HCT116 (cell line): Measurements from ENCODE around the gene PDSS2. TPM values are rescaled to one million over a fixed set of nuclear protein-coding genes. Genes with fewer than 3 reads are reported as not detected.

ENCODE experiments used
- ATAC-seq: fragments of 200-7000 bp; cut with Tn5 transposase; 2 replicates; pipeline ENCODE4 v1.9.1; 2020; ENCODE audit warnings: mild to moderate bottlenecking, moderate library complexity
- BruUV-seq: library from RNA; stranded (reverse); fragments of 400-500 nt; replicated peaks from 2 replicates; lab custom pipeline; 2021; lab: Mats Ljungman, UMichigan
- CTCF ChIA-PET: fragments of 300-600 bp; sonication (Branson Sonifier 250); formaldehyde crosslinking; loops from one replicate; lab custom pipeline; 2021; ENCODE audit warnings: antibody characterized with exemption; lab: Charles Lee
- POLR2A ChIA-PET: fragments of 300-600, 350-600 bp; sonication (Branson Sonifier 250); formaldehyde crosslinking; loops from one replicate; lab custom pipeline; 2021; ENCODE audit warnings: antibody characterized with exemption; lab: Charles Lee
- RAD21 ChIA-PET, 2 experiments: fragments of 300-600 bp; sonication (Branson Sonifier 250); formaldehyde crosslinking; loops; one replicate each; lab custom pipeline; 2023; ENCODE audit warnings: low total read pairs in 2 of 2; ENCODE audit not compliant: uncharacterized antibody in 2 of 2, unreplicated experiment in 2 of 2, low non-redundant PET in 1 of 2; lab: Charles Lee
- DNase-seq: peaks from one replicate; pipeline ENCODE4 v3.0.0-alpha.2; 2010; ENCODE audit warnings: low read depth, low spot score
- H2AFZ ChIP-seq: fragments of 200-600 bp; shearing (Covaris generic), sonication (generic); 2 replicates; pipeline ENCODE4 v1.6.1; 2017; ENCODE audit warnings: low read depth, mixed run types, mixed read lengths, antibody characterized with exemption, low read length; ENCODE audit not compliant: poor library complexity, severe bottlenecking
- H3K27ac ChIP-seq: 2 replicates; pipeline ENCODE4 v1.5.1; 2012; ENCODE audit warnings: low read depth, low read length
- H3K27me3 ChIP-seq: fragments of 200-600 bp; sonication (generic); 2 replicates; pipeline ENCODE4 v1.6.1; 2016; ENCODE audit warnings: mixed run types, low read length, mixed read lengths; ENCODE audit not compliant: insufficient read depth
- H3K36me3 ChIP-seq, 2 experiments: fragments of 200-500 bp in 1 of 2; fragments of 200-600 bp in 1 of 2; sonication (Bioruptor generic) in 1 of 2; sonication (generic) in 1 of 2; 2 replicates each; pipeline versions ENCODE4 v1.5.1 to v1.6.1; 2014 to 2016; ENCODE audit warnings: low read length in 2 of 2, inconsistent platforms in 1 of 2, mixed read lengths in 1 of 2, mixed run types in 1 of 2; ENCODE audit not compliant: insufficient read depth in 2 of 2, control insufficient read depth in 1 of 2
- H3K4me1 ChIP-seq, 2 experiments: fragments of 200-600 bp in 1 of 2; sonication (generic) in 1 of 2; 2 replicates each; pipeline versions ENCODE4 v1.5.1 to v1.6.1; 2012 to 2017; ENCODE audit warnings: low read length in 2 of 2, inconsistent platforms in 1 of 2, mild to moderate bottlenecking in 1 of 2, mixed read lengths in 1 of 2, mixed run types in 1 of 2, moderate library complexity in 1 of 2; ENCODE audit not compliant: insufficient read depth in 2 of 2, control insufficient read depth in 1 of 2
- H3K4me2 ChIP-seq: fragments of 200-600 bp; sonication (generic); 2 replicates; pipeline ENCODE4 v1.6.1; 2017; ENCODE audit warnings: mixed run types, low read length, mixed read lengths
- H3K4me3 ChIP-seq, 2 experiments: fragments of 200-600 bp in 1 of 2; sonication (generic) in 1 of 2; replicated peaks in 1 of 2; 2 replicates each; pipeline ENCODE4 v1.5.1; 2011 to 2016; ENCODE audit warnings: low read length in 2 of 2, control low read depth in 1 of 2, low read depth in 1 of 2, mild to moderate bottlenecking in 1 of 2, mixed read lengths in 1 of 2, mixed run types in 1 of 2
- H3K79me2 ChIP-seq: fragments of 200-600 bp; sonication (generic); 2 replicates; pipeline ENCODE4 v1.6.1; 2017; ENCODE audit warnings: mild to moderate bottlenecking, mixed run types, low read length, moderate library complexity, mixed read lengths; ENCODE audit not compliant: insufficient read depth
- H3K9ac ChIP-seq: fragments of 200-600 bp; sonication (generic); 2 replicates; pipeline ENCODE4 v1.6.1; 2016; ENCODE audit warnings: low read length, mixed read lengths
- H3K9me2 ChIP-seq: fragments of 200-600 bp; sonication (generic), shearing (Covaris generic); 2 replicates; pipeline ENCODE4 v1.6.1; 2017; ENCODE audit warnings: mixed run types, mild to moderate bottlenecking, moderate library complexity; ENCODE audit not compliant: insufficient read depth
- H3K9me3 ChIP-seq, 2 experiments: fragments of 200-500 bp in 1 of 2; fragments of 200-600 bp in 1 of 2; sonication (Bioruptor generic) in 1 of 2; sonication (generic) in 1 of 2; 2 replicates each; pipeline ENCODE4 v1.6.1; 2014 to 2017; ENCODE audit warnings: low read length in 2 of 2, mixed read lengths in 2 of 2, inconsistent platforms in 1 of 2, low read depth in 1 of 2, mild to moderate bottlenecking in 1 of 2, mixed run types in 1 of 2, moderate library complexity in 1 of 2; ENCODE audit not compliant: control insufficient read depth in 1 of 2, insufficient read depth in 1 of 2
- H4K20me1 ChIP-seq: fragments of 200-600 bp; sonication (generic), shearing (Covaris generic); 2 replicates; pipeline ENCODE4 v1.6.1; 2017; ENCODE audit warnings: mixed run types, mild to moderate bottlenecking, moderate library complexity; ENCODE audit not compliant: insufficient read depth
- CBX3 ChIP-seq: IDR thresholded peaks from 2 replicates; pipeline ENCODE4 v1.6.1; 2012; ENCODE audit warnings: low read depth
- CEBPB ChIP-seq: IDR thresholded peaks from 2 replicates; pipeline ENCODE4 v1.6.1; 2012; ENCODE audit warnings: low read depth
- EGR1 ChIP-seq: IDR thresholded peaks from 2 replicates; pipeline ENCODE4 v1.6.1; 2012; ENCODE audit warnings: low read depth
- EZH2 ChIP-seq: fragments of 200-600 bp; sonication (generic); IDR thresholded peaks from 2 replicates; pipeline ENCODE4 v1.6.1; 2017; ENCODE audit warnings: antibody characterized with exemption, mixed run types
- EZH2phosphoT487 ChIP-seq: fragments of 200-600 bp; IDR thresholded peaks from 2 replicates; pipeline ENCODE4 v1.6.1; 2018; ENCODE audit warnings: antibody characterized with exemption, borderline replicate concordance
- FOSL1 ChIP-seq: IDR thresholded peaks from 2 replicates; pipeline ENCODE4 v1.6.1; 2012; ENCODE audit warnings: low read depth
- JUND ChIP-seq: IDR thresholded peaks from 2 replicates; pipeline ENCODE4 v1.6.1; 2012
- POLR2A ChIP-seq: IDR thresholded peaks from 2 replicates; pipeline ENCODE4 v1.7.0; 2011; ENCODE audit warnings: borderline replicate concordance; ENCODE audit not compliant: insufficient read depth, insufficient read length; ENCODE audit errors: extremely low read depth
- SP1 ChIP-seq: IDR thresholded peaks from 2 replicates; pipeline ENCODE4 v1.6.1; 2012; ENCODE audit warnings: low read depth
- SRF ChIP-seq: IDR thresholded peaks from 2 replicates; pipeline ENCODE4 v1.6.1; 2012; ENCODE audit warnings: low read depth
- TCF7L2 ChIP-seq: IDR thresholded peaks from 2 replicates; pipeline ENCODE4 v1.7.0; 2011; ENCODE audit warnings: borderline replicate concordance, inconsistent platforms; ENCODE audit not compliant: insufficient read depth, insufficient read length; ENCODE audit errors: extremely low read depth
- ZFX ChIP-seq: fragments of 450-650 bp; IDR thresholded peaks from 2 replicates; pipeline ENCODE4 v1.6.1; 2017
- intact Hi-C: fragments of 100-400 bp; cut with micrococcal nuclease; formaldehyde crosslinking; loops from 2 replicates; pipeline ENCODE4 v1.10.0; 2022
- total RNA-seq: library from RNA; stranded (reverse); gene quantifications from one replicate; pipeline ENCODE4 v1.2.1, GENCODE V29; 2021; ENCODE audit not compliant: unreplicated experiment
- TF ChIP-seq, protein P1 (sequence below): IDR thresholded peaks from 2 replicates; pipeline ENCODE4 v1.6.1; 2012
- TF ChIP-seq, protein P2 (sequence below): IDR thresholded peaks from 2 replicates; pipeline ENCODE4 v1.6.1; 2012
- TF ChIP-seq, protein P3 (sequence below), 3 experiments: fragments of 200-600 bp in 1 of 3; sonication (generic) in 1 of 3; IDR thresholded peaks in 2 of 3; conservative IDR thresholded peaks in 1 of 3; 2 replicates each; pipeline ENCODE4 v1.5.1; 2012 to 2017; ENCODE audit warnings: low read depth in 2 of 3, low read length in 2 of 3, antibody characterized with exemption in 1 of 3, borderline replicate concordance in 1 of 3, control low read depth in 1 of 3, mild to moderate bottlenecking in 1 of 3, mixed read lengths in 1 of 3, mixed run types in 1 of 3, moderate library complexity in 1 of 3; ENCODE audit not compliant: insufficient read depth in 1 of 3
- TF ChIP-seq, protein P4 (sequence below): IDR thresholded peaks from 2 replicates; pipeline ENCODE4 v1.6.1; 2012; ENCODE audit warnings: low read depth
- TF ChIP-seq, protein P5 (sequence below): IDR thresholded peaks from 2 replicates; pipeline ENCODE4 v1.6.1; 2011; ENCODE audit warnings: mild to moderate bottlenecking, low read length, moderate library complexity; ENCODE audit not compliant: insufficient replicate concordance; ENCODE audit errors: extremely low read depth

PDSS2 gene
- total RNA-seq, 1 experiment from 2014 or later = 12.2 TPM

DNA sequence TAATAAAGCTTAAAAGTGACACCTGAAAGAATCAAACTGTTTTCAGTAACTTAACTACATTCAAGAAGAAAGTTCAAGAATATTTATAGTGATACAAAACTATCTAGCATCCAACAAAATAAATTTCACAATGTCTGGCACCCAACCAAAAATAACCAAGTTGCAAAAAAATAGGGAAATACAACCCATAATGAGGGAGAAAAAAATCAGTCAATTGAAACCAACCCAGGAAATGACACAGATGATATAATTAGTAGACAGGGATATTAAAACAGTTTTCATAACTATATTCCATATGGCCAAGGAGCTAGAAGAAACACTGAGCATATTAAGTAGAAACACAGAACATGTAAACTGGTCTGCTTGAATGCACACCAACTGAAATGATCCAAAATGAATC lies 223.9 kb downstream of the PDSS2 start (continued):
- TF ChIP-seq, protein P1, sequence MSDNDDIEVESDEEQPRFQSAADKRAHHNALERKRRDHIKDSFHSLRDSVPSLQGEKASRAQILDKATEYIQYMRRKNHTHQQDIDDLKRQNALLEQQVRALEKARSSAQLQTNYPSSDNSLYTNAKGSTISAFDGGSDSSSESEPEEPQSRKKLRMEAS = no peak

DNA sequence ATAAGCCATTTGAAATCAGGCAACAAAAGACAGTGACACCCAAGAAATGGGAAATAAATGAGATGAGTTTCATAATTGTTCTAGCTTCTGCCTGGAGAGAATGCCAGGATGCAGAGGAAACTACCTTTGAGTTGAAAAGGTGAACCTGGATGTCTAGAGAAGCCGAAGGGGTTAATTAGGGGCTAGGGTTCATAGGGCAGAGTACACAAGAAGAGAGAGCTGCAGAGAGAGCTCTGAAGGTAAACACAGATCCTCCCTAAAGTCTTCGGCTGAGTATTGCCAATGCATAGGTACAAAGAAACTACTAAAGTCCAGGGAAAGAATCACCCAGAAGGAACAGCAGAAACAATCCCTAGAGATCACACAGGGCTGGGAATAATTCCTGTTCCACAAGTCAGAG lies 224.4 kb downstream of the PDSS2 start:
- no peak overlapping the region for H3K4me3 ChIP-seq
- intact Hi-C loops = no loop called here
- H3K4me2 ChIP-seq = no peak overlapping the region
- RAD21 ChIA-PET = no interaction called here
- no peaks in the 10 kb centered on the region for H3K4me1 ChIP-seq
- CTCF ChIA-PET = no interaction called here
- no peak for ATAC-seq
- no peak overlapping the region for H3K27ac ChIP-seq
- no peaks in the 10 kb centered on the region; a peak in 1 of 4 replicates for H3K36me3 ChIP-seq
- POLR2A ChIA-PET = no interaction called here
- H2AFZ ChIP-seq = no peak overlapping the region
- H3K9me3 ChIP-seq = no peaks in the 10 kb centered on the region
- no TSS peak for BruUV-seq
- H3K79me2 ChIP-seq = no peaks in the 10 kb centered on the region
- H3K9me2 ChIP-seq = no peaks in the 10 kb centered on the region
- H3K9ac ChIP-seq = no peak overlapping the region
- TF ChIP-seq CBX3 = no peak
- TF ChIP-seq, protein P1 = no peak
- no peak for TF ChIP-seq TCF7L2
- TF ChIP-seq ZFX = no peak
- no peak for TF ChIP-seq EZH2
- TF ChIP-seq SP1 = no peak
- no peak for TF ChIP-seq EGR1
- TF ChIP-seq, protein P2, sequence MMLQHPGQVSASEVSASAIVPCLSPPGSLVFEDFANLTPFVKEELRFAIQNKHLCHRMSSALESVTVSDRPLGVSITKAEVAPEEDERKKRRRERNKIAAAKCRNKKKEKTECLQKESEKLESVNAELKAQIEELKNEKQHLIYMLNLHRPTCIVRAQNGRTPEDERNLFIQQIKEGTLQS = no peak; the same call in 1 of the 2 replicates
- TF ChIP-seq SRF = no peak
- TF ChIP-seq, protein P3, sequence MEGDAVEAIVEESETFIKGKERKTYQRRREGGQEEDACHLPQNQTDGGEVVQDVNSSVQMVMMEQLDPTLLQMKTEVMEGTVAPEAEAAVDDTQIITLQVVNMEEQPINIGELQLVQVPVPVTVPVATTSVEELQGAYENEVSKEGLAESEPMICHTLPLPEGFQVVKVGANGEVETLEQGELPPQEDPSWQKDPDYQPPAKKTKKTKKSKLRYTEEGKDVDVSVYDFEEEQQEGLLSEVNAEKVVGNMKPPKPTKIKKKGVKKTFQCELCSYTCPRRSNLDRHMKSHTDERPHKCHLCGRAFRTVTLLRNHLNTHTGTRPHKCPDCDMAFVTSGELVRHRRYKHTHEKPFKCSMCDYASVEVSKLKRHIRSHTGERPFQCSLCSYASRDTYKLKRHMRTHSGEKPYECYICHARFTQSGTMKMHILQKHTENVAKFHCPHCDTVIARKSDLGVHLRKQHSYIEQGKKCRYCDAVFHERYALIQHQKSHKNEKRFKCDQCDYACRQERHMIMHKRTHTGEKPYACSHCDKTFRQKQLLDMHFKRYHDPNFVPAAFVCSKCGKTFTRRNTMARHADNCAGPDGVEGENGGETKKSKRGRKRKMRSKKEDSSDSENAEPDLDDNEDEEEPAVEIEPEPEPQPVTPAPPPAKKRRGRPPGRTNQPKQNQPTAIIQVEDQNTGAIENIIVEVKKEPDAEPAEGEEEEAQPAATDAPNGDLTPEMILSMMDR (IDR thresholded peaks at IDR 0.05 in 2 of 3, conservative IDR thresholded peaks at IDR 0.05 in 1 of 3; ENCODE audit: borderline replicate concordance in 1 of 3, insufficient read depth in 1 of 3, low read depth in 2 of 3, low read length in 2 of 3) = no peak
- TF ChIP-seq JUND = no peak
- TF ChIP-seq, protein P4, sequence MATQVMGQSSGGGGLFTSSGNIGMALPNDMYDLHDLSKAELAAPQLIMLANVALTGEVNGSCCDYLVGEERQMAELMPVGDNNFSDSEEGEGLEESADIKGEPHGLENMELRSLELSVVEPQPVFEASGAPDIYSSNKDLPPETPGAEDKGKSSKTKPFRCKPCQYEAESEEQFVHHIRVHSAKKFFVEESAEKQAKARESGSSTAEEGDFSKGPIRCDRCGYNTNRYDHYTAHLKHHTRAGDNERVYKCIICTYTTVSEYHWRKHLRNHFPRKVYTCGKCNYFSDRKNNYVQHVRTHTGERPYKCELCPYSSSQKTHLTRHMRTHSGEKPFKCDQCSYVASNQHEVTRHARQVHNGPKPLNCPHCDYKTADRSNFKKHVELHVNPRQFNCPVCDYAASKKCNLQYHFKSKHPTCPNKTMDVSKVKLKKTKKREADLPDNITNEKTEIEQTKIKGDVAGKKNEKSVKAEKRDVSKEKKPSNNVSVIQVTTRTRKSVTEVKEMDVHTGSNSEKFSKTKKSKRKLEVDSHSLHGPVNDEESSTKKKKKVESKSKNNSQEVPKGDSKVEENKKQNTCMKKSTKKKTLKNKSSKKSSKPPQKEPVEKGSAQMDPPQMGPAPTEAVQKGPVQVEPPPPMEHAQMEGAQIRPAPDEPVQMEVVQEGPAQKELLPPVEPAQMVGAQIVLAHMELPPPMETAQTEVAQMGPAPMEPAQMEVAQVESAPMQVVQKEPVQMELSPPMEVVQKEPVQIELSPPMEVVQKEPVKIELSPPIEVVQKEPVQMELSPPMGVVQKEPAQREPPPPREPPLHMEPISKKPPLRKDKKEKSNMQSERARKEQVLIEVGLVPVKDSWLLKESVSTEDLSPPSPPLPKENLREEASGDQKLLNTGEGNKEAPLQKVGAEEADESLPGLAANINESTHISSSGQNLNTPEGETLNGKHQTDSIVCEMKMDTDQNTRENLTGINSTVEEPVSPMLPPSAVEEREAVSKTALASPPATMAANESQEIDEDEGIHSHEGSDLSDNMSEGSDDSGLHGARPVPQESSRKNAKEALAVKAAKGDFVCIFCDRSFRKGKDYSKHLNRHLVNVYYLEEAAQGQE = no peak
- no peak for TF ChIP-seq POLR2A
- TF ChIP-seq EZH2phosphoT487 = no peak
- TF ChIP-seq, protein P5, sequence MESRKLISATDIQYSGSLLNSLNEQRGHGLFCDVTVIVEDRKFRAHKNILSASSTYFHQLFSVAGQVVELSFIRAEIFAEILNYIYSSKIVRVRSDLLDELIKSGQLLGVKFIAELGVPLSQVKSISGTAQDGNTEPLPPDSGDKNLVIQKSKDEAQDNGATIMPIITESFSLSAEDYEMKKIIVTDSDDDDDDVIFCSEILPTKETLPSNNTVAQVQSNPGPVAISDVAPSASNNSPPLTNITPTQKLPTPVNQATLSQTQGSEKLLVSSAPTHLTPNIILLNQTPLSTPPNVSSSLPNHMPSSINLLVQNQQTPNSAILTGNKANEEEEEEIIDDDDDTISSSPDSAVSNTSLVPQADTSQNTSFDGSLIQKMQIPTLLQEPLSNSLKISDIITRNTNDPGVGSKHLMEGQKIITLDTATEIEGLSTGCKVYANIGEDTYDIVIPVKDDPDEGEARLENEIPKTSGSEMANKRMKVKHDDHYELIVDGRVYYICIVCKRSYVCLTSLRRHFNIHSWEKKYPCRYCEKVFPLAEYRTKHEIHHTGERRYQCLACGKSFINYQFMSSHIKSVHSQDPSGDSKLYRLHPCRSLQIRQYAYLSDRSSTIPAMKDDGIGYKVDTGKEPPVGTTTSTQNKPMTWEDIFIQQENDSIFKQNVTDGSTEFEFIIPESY = no peak
- TF ChIP-seq FOSL1 = no peak
- TF ChIP-seq CEBPB = no peak
- TF ChIP-seq, all 23 proteins: peak for 0
- no peak for DNase-seq
- H4K20me1 ChIP-seq = no peaks in the 10 kb centered on the region
- H3K27me3 ChIP-seq = no peaks in the 10 kb centered on the region
